HEK293 (cell line): Measurements from ENCODE around the gene HOXA10.

Source experiments
- CTCF ChIP-seq: fragments of 450-650 bp; formaldehyde crosslinking; IDR thresholded peaks from 2 replicates; pipeline ENCODE4 v1.5.1; 2016; ENCODE audit warnings: missing biosample characterization, missing genetic modification characterization
- ZEB2 ChIP-seq: fragments of 450-650 bp; formaldehyde crosslinking; IDR thresholded peaks from 2 replicates; pipeline ENCODE4 v1.5.1; 2016; ENCODE audit warnings: missing biosample characterization, missing genetic modification characterization

- TF ChIP-seq ZEB2 (tag by site-specific recombination) (no peak), CTCF (no peak)
Measured at GRCh38 chr7:27177795-27178320, 3.7 kb upstream of the HOXA10 start.
